Fibroblast of skin of left quadriceps (primary cell): ENCODE measurements around the gene ARFGAP3.

ENCODE experiments used
- DNase-seq, 2 experiments: peaks; one replicate each; pipeline ENCODE4 v3.0.0-alpha.2; 2013; ENCODE audit warnings: low read depth in 2 of 2

The ARFGAP3 gene

GRCh38 chr22:42819412-42820044 lies 37.5 kb downstream of the ARFGAP3 start:
- DNase-seq: no peak

GRCh38 chr22:42817556-42817955 lies 39.5 kb downstream of the ARFGAP3 start:
- DNase-seq: no peak

- DNase-seq: no peak
These were observed 40.7 kb downstream of the ARFGAP3 start for GRCh38 chr22:42816336-42816735.

- DNase-seq: no peak
These were observed 42.5 kb downstream of the ARFGAP3 start for GRCh38 chr22:42814616-42815015.

- DNase-seq: no peak
These were observed 42.9 kb downstream of the ARFGAP3 start for GRCh38 chr22:42814215-42814614.

- no peak for DNase-seq
These were observed 43.6 kb downstream of the ARFGAP3 start for GRCh38 chr22:42813501-42813900.

GRCh38 chr22:42811459-42811858 lies 45.6 kb downstream of the ARFGAP3 start:
- DNase-seq: no peak

- DNase-seq: no peak
These were observed 48.6 kb downstream of the ARFGAP3 start for GRCh38 chr22:42808521-42808920.

GRCh38 chr22:42807185-42807584 lies 49.9 kb downstream of the ARFGAP3 start:
- no peak for DNase-seq

GRCh38 chr22:42805998-42806830 lies 50.9 kb downstream of the ARFGAP3 start:
- no peak for DNase-seq

- DNase-seq: no peak
These were observed 51.8 kb downstream of the ARFGAP3 start for GRCh38 chr22:42805016-42805997.

- DNase-seq: no peak
These were observed 53.7 kb downstream of the ARFGAP3 start for GRCh38 chr22:42803389-42803788.

GRCh38 chr22:42801252-42802080 lies 55.6 kb downstream of the ARFGAP3 start:
- DNase-seq: no peak

- no peak for DNase-seq
These were observed 56.4 kb downstream of the ARFGAP3 start for GRCh38 chr22:42800451-42801251.

GRCh38 chr22:42799461-42800405 lies 57.3 kb downstream of the ARFGAP3 start:
- no peak for DNase-seq

- DNase-seq: no peak
These were observed 58.0 kb downstream of the ARFGAP3 start for GRCh38 chr22:42799061-42799460.

- no peak for DNase-seq
These were observed 60.1 kb downstream of the ARFGAP3 start for GRCh38 chr22:42797011-42797410.

GRCh38 chr22:42796081-42796480 lies 61.0 kb downstream of the ARFGAP3 start:
- no peak for DNase-seq
